HL-60 (cell line): ENCODE measurements around the gene MRPL1.
"Not testable (repeated sequence)": the region's sequence is repeated elsewhere in the genome, so short reads cannot be mapped to it uniquely, and the experiment has no call there.

ENCODE experiments used
- DNase-seq, 2 experiments: peaks; one replicate each; pipeline ENCODE4 v3.0.0-alpha.2; 2010 to 2020; ENCODE audit warnings: low read depth in 1 of 2, low spot score in 1 of 2
- H3K27ac ChIP-seq: fragments of 250-450 bp; sonication (Bioruptor Pico); replicated peaks from 2 replicates; pipeline ENCODE4 v1.5.1; 2020; ENCODE audit warnings: mild to moderate bottlenecking, moderate library complexity
- H3K27me3 ChIP-seq: fragments of 250-450 bp; sonication (Bioruptor Pico); 2 replicates; pipeline ENCODE4 v1.5.1; 2021; ENCODE audit warnings: mild to moderate bottlenecking, moderate library complexity; ENCODE audit not compliant: insufficient read depth, poor library complexity, severe bottlenecking
- H3K4me3 ChIP-seq: replicated peaks from 2 replicates; pipeline ENCODE4 v1.5.1; 2011; ENCODE audit warnings: mild to moderate bottlenecking, control low read depth, low read length; ENCODE audit not compliant: insufficient read depth
- CTCF ChIP-seq: IDR thresholded peaks from one replicate; pipeline ENCODE4 v1.5.1; 2011; ENCODE audit warnings: low read length, control low read depth, inconsistent platforms; ENCODE audit not compliant: insufficient read depth
- GABPA ChIP-seq: IDR thresholded peaks from 2 replicates; pipeline ENCODE4 v1.6.1; 2012; ENCODE audit warnings: low read depth
- POLR2AphosphoS5 ChIP-seq: IDR thresholded peaks from 2 replicates; pipeline ENCODE4 v1.6.1; 2012; ENCODE audit warnings: low read depth
- REST ChIP-seq: IDR thresholded peaks from 2 replicates; pipeline ENCODE4 v1.6.1; 2012; ENCODE audit warnings: low read depth; ENCODE audit not compliant: insufficient replicate concordance
- SPI1 ChIP-seq: IDR thresholded peaks from 2 replicates; pipeline ENCODE4 v1.6.1; 2012; ENCODE audit warnings: low read depth, mild to moderate bottlenecking, borderline replicate concordance

Gene MRPL1

DNA sequence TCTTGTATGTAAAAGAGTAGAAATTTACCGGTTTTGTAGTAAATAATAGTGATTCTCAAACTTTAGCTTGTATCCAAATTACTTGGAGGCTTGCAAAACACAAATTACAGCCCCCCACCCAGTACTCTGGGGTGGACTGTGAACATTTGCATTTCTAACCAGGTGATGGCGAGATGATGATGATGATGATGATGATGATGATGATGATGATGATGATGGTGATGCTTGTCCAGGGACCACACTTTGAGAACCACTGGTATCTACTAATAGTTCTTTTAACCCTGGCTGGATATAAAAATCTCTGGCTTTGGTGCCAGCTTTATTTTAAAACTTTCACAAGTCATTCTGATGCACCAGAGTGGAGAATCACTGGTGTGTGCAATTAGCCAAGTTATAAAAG lies 96.3 kb downstream of the MRPL1 start:
- no peak for DNase-seq
- TF ChIP-seq CTCF (no peak), GABPA (no peak), SPI1 (no peak), REST (no peak), POLR2AphosphoS5 (no peak)
- no peaks in the 10 kb centered on the region for H3K27me3 ChIP-seq

GRCh38 chr4:77959566-77960338 lies 97.1 kb downstream of the MRPL1 start:
- DNase-seq: peak; percentile 7 to 14
- no peak overlapping the region for H3K27ac ChIP-seq

More for the DNA sequence above, 96.3 kb downstream of the MRPL1 start:
- no peak overlapping the region for H3K27ac ChIP-seq
- no peak overlapping the region for H3K4me3 ChIP-seq

DNA sequence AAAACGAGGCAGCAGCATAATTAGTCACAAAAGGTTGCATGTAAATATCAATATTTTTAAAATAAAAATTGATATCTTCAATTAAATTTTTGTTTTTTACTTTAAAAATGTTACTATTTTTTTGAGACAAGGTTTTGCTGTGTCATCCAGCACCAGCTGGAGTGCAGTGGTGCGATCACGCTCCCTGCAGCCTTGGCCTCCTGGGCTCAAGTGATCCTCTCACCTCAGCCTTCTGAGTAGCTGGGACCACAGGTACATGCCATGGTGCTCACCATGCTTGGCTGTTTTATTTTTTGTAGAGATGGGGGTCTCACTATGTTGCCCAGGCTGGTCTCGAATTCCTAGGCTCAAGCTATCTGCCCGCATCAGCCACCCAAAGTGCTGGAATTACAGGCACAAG lies 97.7 kb downstream of the MRPL1 start:
- DNase-seq: no peak
- Histone ChIP-seq H3K27me3 (no peaks in the 10 kb centered on the region), H3K27ac (no peak overlapping the region), H3K4me3 (no peak overlapping the region)
- TF ChIP-seq CTCF (no peak), POLR2AphosphoS5 (no peak), SPI1 (no peak), GABPA (no peak), REST (no peak)

More at GRCh38 chr4:77959566-77960338, 97.1 kb downstream of the MRPL1 start:
- peak; percentile 12 for TF ChIP-seq CTCF
- no peak for TF ChIP-seq SPI1
- H3K27me3 ChIP-seq: no peaks in the 10 kb centered on the region
- no peak overlapping the region for H3K4me3 ChIP-seq

DNA sequence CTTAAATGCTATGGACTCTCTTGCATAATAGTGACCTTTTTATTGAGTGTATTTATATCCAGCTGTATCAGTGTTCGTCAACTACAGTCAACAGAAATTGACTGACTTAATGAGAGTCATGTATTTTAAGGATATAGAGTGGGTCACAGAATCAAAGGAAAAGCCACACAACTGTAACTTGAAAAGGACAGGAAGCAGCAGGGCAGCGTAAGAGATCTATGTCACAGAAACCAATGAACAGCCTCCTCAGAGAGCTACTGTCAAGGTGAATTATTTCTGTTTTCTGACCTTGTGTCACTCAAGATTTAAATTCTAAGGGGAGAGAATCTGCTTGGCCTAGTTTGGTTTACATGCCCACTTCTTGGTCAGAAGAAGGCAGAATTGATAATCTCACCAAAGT lies 100.4 kb downstream of the MRPL1 start:
- DNase-seq: no peak
- no peak for TF ChIP-seq SPI1
- no peak for TF ChIP-seq REST
- TF ChIP-seq POLR2AphosphoS5: no peak
- TF ChIP-seq CTCF: no peak
- no peak for TF ChIP-seq GABPA
- Histone ChIP-seq H3K27ac (no peak overlapping the region), H3K4me3 (no peak overlapping the region), H3K27me3 (no peaks in the 10 kb centered on the region)

DNA sequence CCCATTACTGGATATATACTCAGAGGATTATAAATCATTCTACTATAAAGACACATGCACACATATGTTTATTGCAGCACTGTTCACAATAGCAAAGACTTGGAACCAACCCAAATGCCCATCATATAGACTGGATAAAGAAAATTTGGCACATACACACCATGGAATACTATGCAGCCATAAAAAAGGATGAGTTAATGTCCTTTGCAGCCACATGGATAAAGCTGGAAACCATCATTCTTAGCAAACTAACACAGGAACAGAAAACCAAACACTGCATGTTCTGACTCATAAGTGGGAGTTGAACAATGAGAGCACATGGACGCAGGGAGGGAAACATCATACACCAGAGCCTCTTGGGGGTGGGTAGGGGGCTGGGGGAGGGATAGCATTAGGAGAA lies 111.0 kb downstream of the MRPL1 start:
- not testable (repeated sequence) for H3K27me3 ChIP-seq, DNase-seq, H3K4me3 ChIP-seq, H3K27ac ChIP-seq
